Endothelial cell of umbilical vein (primary cell): ENCODE data around the gene MVD. TPM values are rescaled to one million over a fixed set of nuclear protein-coding genes. Genes with fewer than 3 reads are reported as not detected.

Source experiments
- BruUV-seq: library from RNA; stranded (reverse); fragments of 400-500 nt; replicated peaks from 2 replicates; lab custom pipeline; 2021; lab: Mats Ljungman, UMichigan
- CTCF ChIA-PET: fragments of 300-600, 350-600 bp; sonication (Branson Sonifier 250); formaldehyde crosslinking; loops from one replicate; lab custom pipeline; 2021; ENCODE audit warnings: antibody characterized with exemption, inconsistent platforms; lab: Charles Lee
- POLR2A ChIA-PET: fragments of 300-600, 350-600 bp; sonication (Branson Sonifier 250); formaldehyde crosslinking; loops from one replicate; lab custom pipeline; 2021; ENCODE audit warnings: antibody characterized with exemption, inconsistent platforms; lab: Charles Lee
- DNase-seq: peaks from one replicate; pipeline ENCODE4 v3.0.0-alpha.2; 2011; ENCODE audit warnings: low read depth, low spot score
- FAIRE-seq: peaks from 2 replicates; lab custom pipeline; 2011; peaks lifted over from hg19 to GRCh38; lab: Jason Lieb, UNC
- H2AFZ ChIP-seq: 2 replicates; pipeline ENCODE4 v1.6.0; 2012; ENCODE audit warnings: low read depth, low read length, control low read depth, inconsistent platforms
- H3K27ac ChIP-seq: 2 replicates; pipeline ENCODE4 v1.5.1; 2011; ENCODE audit warnings: low read depth, mild to moderate bottlenecking, control low read depth, low read length, moderate library complexity; ENCODE audit not compliant: insufficient read depth
- H3K27me3 ChIP-seq, 2 experiments: 2 replicates each; pipeline versions ENCODE4 v1.6.0 to v1.6.1; 2011; ENCODE audit warnings: low read length in 2 of 2, mixed read lengths in 1 of 2; ENCODE audit not compliant: control insufficient read depth in 2 of 2, insufficient read depth in 2 of 2
- H3K36me3 ChIP-seq, 2 experiments: 2 replicates in 1 of 2; 3 replicates in 1 of 2; pipeline ENCODE4 v1.5.1; 2011; ENCODE audit warnings: low read length in 2 of 2, mild to moderate bottlenecking in 1 of 2, moderate library complexity in 1 of 2; ENCODE audit not compliant: control insufficient read depth in 2 of 2, insufficient read depth in 2 of 2; ENCODE audit errors: extremely low read depth in 1 of 2
- H3K4me1 ChIP-seq: 3 replicates; pipeline ENCODE4 v1.5.1; 2011; ENCODE audit warnings: mild to moderate bottlenecking, low read length; ENCODE audit not compliant: control insufficient read depth, insufficient read depth; ENCODE audit errors: extremely low read depth
- H3K4me2 ChIP-seq: 2 replicates; pipeline ENCODE4 v1.6.1; 2011; ENCODE audit warnings: low read length, control low read depth, mixed read lengths; ENCODE audit not compliant: insufficient read depth
- H3K4me3 ChIP-seq, 3 experiments: fragments of 200-600 bp in 1 of 3; sonication (generic), shearing (Covaris generic) in 1 of 3; replicated peaks in 1 of 3; 2 replicates each; pipeline ENCODE4 v1.5.1; 2011 to 2016; ENCODE audit warnings: control low read depth in 3 of 3, low read length in 3 of 3, mild to moderate bottlenecking in 2 of 3, inconsistent platforms in 1 of 3, low read depth in 1 of 3, moderate library complexity in 1 of 3; ENCODE audit not compliant: insufficient read depth in 1 of 3
- H3K79me2 ChIP-seq: 2 replicates; pipeline ENCODE4 v1.6.0; 2012; ENCODE audit warnings: low read length, inconsistent platforms; ENCODE audit not compliant: control insufficient read depth, insufficient read depth
- H3K9ac ChIP-seq: replicated peaks from 2 replicates; pipeline ENCODE3; 2011; ENCODE audit warnings: low read length, control low read depth; ENCODE audit not compliant: insufficient read depth; ENCODE audit errors: extremely low read depth
- H3K9me1 ChIP-seq: replicated peaks from 3 replicates; pipeline ENCODE4 v1.6.0; 2011; ENCODE audit warnings: mild to moderate bottlenecking, low read length; ENCODE audit not compliant: control insufficient read depth, insufficient read depth; ENCODE audit errors: extremely low read depth
- H3K9me3 ChIP-seq: replicated peaks from 2 replicates; pipeline ENCODE4 v1.5.1; 2012; ENCODE audit warnings: low read length, inconsistent platforms; ENCODE audit not compliant: control insufficient read depth, insufficient read depth
- H4K20me1 ChIP-seq: replicated peaks from 2 replicates; pipeline ENCODE3; 2011; ENCODE audit warnings: mild to moderate bottlenecking, low read length; ENCODE audit not compliant: control insufficient read depth, insufficient read depth; ENCODE audit errors: extremely low read depth
- CTCF ChIP-seq, 2 donors: IDR thresholded peaks; 1 replicate in 1 of 2; 2 replicates in 1 of 2; pipeline ENCODE4 v1.5.1; 2011; ENCODE audit warnings: low read length in 2 of 2, mild to moderate bottlenecking in 2 of 2, moderate library complexity in 2 of 2, control low read depth in 1 of 2, inconsistent platforms in 1 of 2, low read depth in 1 of 2; ENCODE audit not compliant: insufficient read depth in 1 of 2; ENCODE audit errors: extremely low read depth in 1 of 2
- EZH2 ChIP-seq: IDR thresholded peaks from 2 replicates; pipeline ENCODE4 v1.6.1; 2012; ENCODE audit warnings: borderline replicate concordance, low read depth, mild to moderate bottlenecking, moderate library complexity, low read length, inconsistent platforms; ENCODE audit not compliant: severe bottlenecking
- FOS ChIP-seq: IDR thresholded peaks from 2 replicates; pipeline ENCODE4 v1.6.1; 2011; ENCODE audit warnings: mild to moderate bottlenecking, low read length, moderate library complexity, borderline replicate concordance; ENCODE audit not compliant: insufficient read depth
- GATA2 ChIP-seq: IDR thresholded peaks from 2 replicates; pipeline ENCODE4 v1.7.0; 2011; ENCODE audit warnings: low read depth, mild to moderate bottlenecking, moderate library complexity, mixed read lengths, low read length; ENCODE audit not compliant: insufficient read length, insufficient read depth
- JUN ChIP-seq: IDR thresholded peaks from 2 replicates; pipeline ENCODE4 v1.6.1; 2011; ENCODE audit warnings: borderline replicate concordance, low read depth; ENCODE audit not compliant: insufficient read length, insufficient read depth
- MAX ChIP-seq: IDR thresholded peaks from 2 replicates; pipeline ENCODE4 v1.6.1; 2011; ENCODE audit not compliant: insufficient read depth, insufficient read length
- MYC ChIP-seq: IDR thresholded peaks from one replicate; pipeline ENCODE4 v1.6.1; 2011; ENCODE audit warnings: mild to moderate bottlenecking, low read depth, low read length
- POLR2A ChIP-seq: IDR thresholded peaks from 2 replicates; pipeline ENCODE4 v1.6.1; 2012; ENCODE audit warnings: low read depth, mild to moderate bottlenecking, control low read depth, low read length
- POLR2AphosphoS5 ChIP-seq: IDR thresholded peaks from 2 replicates; pipeline ENCODE4 v1.6.1; 2012; ENCODE audit warnings: low read depth, mild to moderate bottlenecking, control low read depth, low read length, moderate library complexity; ENCODE audit not compliant: insufficient read depth
- dilution Hi-C: fragments of 300-500 bp; cut with MboI; formaldehyde crosslinking; loops from one replicate; pipeline ENCODE4 v1.15.0; 2019; ENCODE audit warnings: low sequenced_read_pairs; ENCODE audit not compliant: extremely low pct_ligation_motif_present
- intact Hi-C: fragments of 100-400 bp; cut with micrococcal nuclease; formaldehyde crosslinking; loops from one replicate; pipeline ENCODE4 v1.10.0; 2022
- polyA plus RNA-seq, 4 experiments: library from polyadenylated mRNA; depleted of rRNA in 3 of 4; stranded (reverse) in 3 of 4; unstranded in 1 of 4; fragments of >200 nt; gene quantifications; 2 replicates each; pipeline versions ENCODE4 v1.2.1 to v1.2.3, GENCODE V29; 2011 to 2012; ENCODE audit warnings: missing spikeins in 1 of 4
- total RNA-seq: library from RNA; stranded (reverse); gene quantifications from 2 replicates; pipeline ENCODE4 v1.2.3, GENCODE V29; 2021

The MVD gene
- total and polyA plus RNA-seq, 2 donors (not counting 3 experiments of a cell fraction or from before 2014, with no cell fraction given), result 64.4 to 142 TPM

- TF ChIP-seq POLR2AphosphoS5 (no peak), MAX (no peak), FOS (no peak), EZH2 (no peak), MYC (no peak), GATA2 (no peak), POLR2A (no peak), CTCF (IDR thresholded peaks at IDR 0.05; ENCODE audit: extremely low read depth in 1 of 2, insufficient read depth in 1 of 2, low read depth in 1 of 2, low read length in 2 of 2) (no peak), JUN (no peak)
- no peak for DNase-seq
- Histone ChIP-seq H3K9me3 (no peaks in the 10 kb centered on the region), H3K27me3 (no peaks in the 10 kb centered on the region), H3K4me2 (no peak overlapping the region), H3K27ac (no peak overlapping the region), H3K4me3 (no peak overlapping the region), H3K9ac (no peak overlapping the region), H3K36me3 (peaks cover 14 to 52% of the 10 kb centered on the region in 2 experiments), H3K4me1 (no peaks in the 10 kb centered on the region), H3K9me1 (no peaks in the 10 kb centered on the region), H3K79me2 (no peaks in the 10 kb centered on the region), H4K20me1 (no peaks in the 10 kb centered on the region), H2AFZ (no peak overlapping the region)
- dilution Hi-C loops (no loop called here), intact Hi-C loops (no loop called here)
- ChIA-PET POLR2A (no interaction called here), CTCF (no interaction called here)
- BruUV-seq, result no TSS peak
- FAIRE-seq, result no peak
Measured at GRCh38 chr16:88626646-88627045, 36.2 kb downstream of the MVD start.
